Measurements from ENCODE around the gene PAXIP1. TPM values are rescaled to one million over a fixed set of nuclear protein-coding genes. Genes with fewer than 3 reads are reported as not detected.

Gene PAXIP1
- total RNA-seq, 1 experiment from 2014 or later: 15.3 TPM

DNA sequence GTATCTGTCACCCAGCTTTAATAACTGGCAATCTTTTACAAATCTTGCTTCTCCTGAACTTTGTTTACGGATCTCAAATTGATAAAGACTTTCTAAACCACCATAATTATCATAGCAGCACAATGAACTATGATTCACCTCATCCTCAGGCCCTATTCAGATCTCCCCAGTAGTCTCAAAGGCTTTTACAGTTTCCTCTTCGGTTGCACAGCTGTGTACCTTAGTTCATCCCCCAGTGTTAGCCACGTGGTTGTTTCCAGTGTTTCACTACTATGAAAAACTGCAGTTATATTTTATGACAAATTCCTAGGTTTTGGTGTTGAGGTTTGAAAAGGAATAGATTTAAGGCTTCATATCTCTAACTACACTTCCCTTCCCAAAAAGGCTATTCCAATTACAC lies 24.9 kb downstream of the PAXIP1 start:
- no peak for ATAC-seq
- POLR2A ChIA-PET (ENCODE audit: unreplicated experiment): no interaction called here

GRCh38 chr7:154977250-154977649 lies 25.7 kb downstream of the PAXIP1 start:
- peaks cover 6% of the 10 kb centered on the region; the same call in 1 of the 2 replicates for H3K36me3 ChIP-seq (ENCODE audit: low read depth, low read length)
- no peak for ATAC-seq
- intact Hi-C loops (cut with micrococcal nuclease): no loop called here
- H3K4me2 ChIP-seq (ENCODE audit: low read length): no peak overlapping the region
- no peaks in the 10 kb centered on the region for H3K27me3 ChIP-seq (ENCODE audit: low read length)
- ChIA-PET POLR2A (ENCODE audit: unreplicated experiment) (no interaction called here), CTCF (no interaction called here)
- H3K79me2 ChIP-seq (ENCODE audit: low read length): no peaks in the 10 kb centered on the region
- no peaks in the 10 kb centered on the region for H3K4me1 ChIP-seq (ENCODE audit: insufficient read depth, low read length)
- no peak overlapping the region for H3K27ac ChIP-seq (ENCODE audit: low read length)
- H2AFZ ChIP-seq (ENCODE audit: low read length): no peak overlapping the region
- H4K20me1 ChIP-seq (ENCODE audit: low read length): no peaks in the 10 kb centered on the region
- no peak overlapping the region for H3K9ac ChIP-seq (ENCODE audit: low read length)
- no peak overlapping the region for H3K4me3 ChIP-seq (ENCODE audit: low read length)
- H3K9me2 ChIP-seq (replicated peaks; ENCODE audit: low read length): no peaks in the 10 kb centered on the region
- no peak for DNase-seq
- H3F3A ChIP-seq (ENCODE audit: low read length, unreplicated experiment): no peaks in the 10 kb centered on the region
- no peaks in the 10 kb centered on the region for H3K9me3 ChIP-seq (ENCODE audit: low read length)
- no peak for TF ChIP-seq CTCF (conservative IDR thresholded peaks at IDR 0.05; ENCODE audit: low read depth, low read length)
- TF ChIP-seq EZH2 (IDR thresholded peaks at IDR 0.05; ENCODE audit: low read length, unreplicated experiment): no peak
- no peak for TF ChIP-seq EZH2phosphoT487 (IDR thresholded peaks at IDR 0.05; ENCODE audit: borderline replicate concordance, low read length)
- BruUV-seq (replicated peaks): no TSS peak

More for the DNA sequence above, 24.9 kb downstream of the PAXIP1 start:
- H3K9me2 ChIP-seq (replicated peaks; ENCODE audit: low read length): no peaks in the 10 kb centered on the region
- H4K20me1 ChIP-seq (ENCODE audit: low read length): no peaks in the 10 kb centered on the region
- no peaks in the 10 kb centered on the region for H3K9me3 ChIP-seq (ENCODE audit: low read length)
- no peaks in the 10 kb centered on the region for H3K4me1 ChIP-seq (ENCODE audit: insufficient read depth, low read length)
- intact Hi-C loops (cut with micrococcal nuclease): no loop called here
- H3K36me3 ChIP-seq (ENCODE audit: low read depth, low read length): peaks cover 6% of the 10 kb centered on the region; the same call in 1 of the 2 replicates
- H3K4me2 ChIP-seq (ENCODE audit: low read length): no peak overlapping the region
- no peak overlapping the region for H3K27ac ChIP-seq (ENCODE audit: low read length)
- no peak overlapping the region for H3K4me3 ChIP-seq (ENCODE audit: low read length)
- CTCF ChIA-PET: no interaction called here
- H3K9ac ChIP-seq (ENCODE audit: low read length): no peak overlapping the region
- no TSS peak for BruUV-seq (replicated peaks)
- H2AFZ ChIP-seq (ENCODE audit: low read length): no peak overlapping the region
- TF ChIP-seq EZH2phosphoT487 (IDR thresholded peaks at IDR 0.05; ENCODE audit: borderline replicate concordance, low read length) (no peak), CTCF (conservative IDR thresholded peaks at IDR 0.05; ENCODE audit: low read depth, low read length) (no peak), EZH2 (IDR thresholded peaks at IDR 0.05; ENCODE audit: low read length, unreplicated experiment) (no peak)
- H3F3A ChIP-seq (ENCODE audit: low read length, unreplicated experiment): no peaks in the 10 kb centered on the region
- no peaks in the 10 kb centered on the region for H3K27me3 ChIP-seq (ENCODE audit: low read length)
- no peaks in the 10 kb centered on the region for H3K79me2 ChIP-seq (ENCODE audit: low read length)
- no peak for DNase-seq

DNA sequence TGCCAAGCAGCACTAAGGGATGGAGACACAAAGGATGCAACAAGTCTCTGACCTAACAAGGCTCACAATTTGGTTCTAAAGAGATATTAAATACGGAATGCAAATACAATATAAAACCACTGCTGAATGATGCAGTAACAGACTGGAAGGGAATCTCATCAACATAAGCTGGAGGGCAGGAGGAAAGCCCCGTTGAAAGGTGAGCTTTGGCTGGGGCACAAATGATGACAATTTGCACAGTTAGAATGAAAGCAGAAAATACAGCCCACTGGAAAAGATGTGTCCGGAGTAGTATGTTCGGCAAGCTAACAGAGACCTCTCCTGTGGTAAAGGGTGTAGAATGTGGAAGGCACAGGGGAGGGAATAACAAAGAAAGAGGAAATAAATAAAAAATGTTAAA lies 26.1 kb downstream of the PAXIP1 start:
- Histone ChIP-seq H3F3A (ENCODE audit: low read length, unreplicated experiment) (no peaks in the 10 kb centered on the region), H3K36me3 (ENCODE audit: low read depth, low read length) (peaks cover 6% of the 10 kb centered on the region; the same call in 1 of the 2 replicates), H3K9me3 (ENCODE audit: low read length) (no peaks in the 10 kb centered on the region), H3K27me3 (ENCODE audit: low read length) (no peaks in the 10 kb centered on the region), H3K4me1 (ENCODE audit: insufficient read depth, low read length) (no peaks in the 10 kb centered on the region), H3K9me2 (replicated peaks; ENCODE audit: low read length) (no peaks in the 10 kb centered on the region), H3K4me2 (ENCODE audit: low read length) (no peak overlapping the region), H4K20me1 (ENCODE audit: low read length) (no peaks in the 10 kb centered on the region), H3K27ac (ENCODE audit: low read length) (no peak overlapping the region), H3K79me2 (ENCODE audit: low read length) (no peaks in the 10 kb centered on the region), H2AFZ (ENCODE audit: low read length) (no peak overlapping the region), H3K4me3 (ENCODE audit: low read length) (no peak overlapping the region), H3K9ac (ENCODE audit: low read length) (no peak overlapping the region)
- CTCF ChIA-PET: no interaction called here
- POLR2A ChIA-PET (ENCODE audit: unreplicated experiment): no interaction called here
- BruUV-seq (replicated peaks): no TSS peak
- intact Hi-C loops (cut with micrococcal nuclease): no loop called here
- TF ChIP-seq EZH2 (IDR thresholded peaks at IDR 0.05; ENCODE audit: low read length, unreplicated experiment): no peak
- no peak for TF ChIP-seq EZH2phosphoT487 (IDR thresholded peaks at IDR 0.05; ENCODE audit: borderline replicate concordance, low read length)
- no peak for TF ChIP-seq CTCF (conservative IDR thresholded peaks at IDR 0.05; ENCODE audit: low read depth, low read length)
- ATAC-seq (no peak), DNase-seq (no peak)

Data from PC-3 (cell line).